Upper lobe of left lung (tissue), 6 donors: ENCODE results near the gene ANO2. TPM values are rescaled to one million over a fixed set of nuclear protein-coding genes. Genes with fewer than 3 reads are reported as not detected.

Experiments
- ATAC-seq, 2 donors: fragments of 200-7000 bp; cut with Tn5 transposase; one replicate each; pipeline ENCODE4 v1.9.1; 2022; ENCODE audit warnings: mild to moderate bottlenecking in 2 of 2, moderate library complexity in 2 of 2; ENCODE audit not compliant: low FRiP score in 2 of 2
- DNase-seq, 2 donors: peaks; one replicate each; pipeline ENCODE4 v3.0.0-alpha.2; 2019 to 2020
- H3K27ac ChIP-seq, 4 donors: fragments of 200-600 bp; sonication (generic); one replicate each; pipeline ENCODE4 v1.5.1; 2016 to 2019
- H3K27me3 ChIP-seq, 4 donors: fragments of 200-600 bp; sonication (generic); one replicate each; pipeline ENCODE4 v1.5.1; 2017 to 2019
- H3K36me3 ChIP-seq, 4 donors: fragments of 200-600 bp; sonication (generic); one replicate each; pipeline ENCODE4 v1.5.1; 2016 to 2019
- H3K4me1 ChIP-seq, 4 donors: fragments of 200-600 bp; sonication (generic); one replicate each; pipeline ENCODE4 v1.5.1; 2018 to 2019
- H3K4me3 ChIP-seq, 4 donors: fragments of 200-600 bp; sonication (generic); one replicate each; pipeline ENCODE4 v1.5.1; 2017 to 2019; ENCODE audit warnings: mild to moderate bottlenecking in 2 of 4, moderate library complexity in 1 of 4
- H3K9me3 ChIP-seq, 4 donors: fragments of 200-600 bp; sonication (generic); one replicate each; pipeline ENCODE4 v1.5.1; 2018 to 2019
- EP300 ChIP-seq, 4 donors: sonication (generic); formaldehyde crosslinking; IDR thresholded peaks; one replicate each; pipeline ENCODE4 v1.5.1; 2017; ENCODE audit warnings: antibody characterized with exemption in 4 of 4, control low read depth in 2 of 4
- POLR2A ChIP-seq, 4 donors: fragments of 450-650 bp; IDR thresholded peaks; one replicate each; pipeline ENCODE4 v1.5.1; 2016 to 2017; ENCODE audit warnings: antibody characterized with exemption in 4 of 4, mild to moderate bottlenecking in 2 of 4
- POLR2AphosphoS5 ChIP-seq, 2 donors: sonication (generic); formaldehyde crosslinking; IDR thresholded peaks; one replicate each; pipeline ENCODE4 v1.5.1; 2017; ENCODE audit warnings: antibody characterized with exemption in 2 of 2
- WGBS, 2 donors: methylation state at CpG; one replicate each; pipeline ENCODE4 v1.1.5; 2017 to 2018; 5-methylcytosine and 5-hydroxymethylcytosine counted together
- total RNA-seq, 6 donors: library from RNA; depleted of rRNA in 4 of 6; stranded (reverse); fragments of >200 nt in 4 of 6; gene quantifications; one replicate each; pipeline versions ENCODE4 v1.1.0 to v1.2.1, GENCODE V29; 2016 to 2021
- TF ChIP-seq, protein P1 (sequence below), 6 experiments: fragments of 450-650 bp in 4 of 6; fragments of 200-600 bp in 2 of 6; sonication (generic) in 2 of 6; IDR thresholded peaks; one replicate each; pipeline ENCODE4 v1.5.1; 2016 to 2019; ENCODE audit warnings: antibody characterized with exemption in 6 of 6
- donor health status: DM: no; HTN: no; CAD: no; lungs with moderate emphysema.
- donor health status: DM: no; HTN: yes; CAD: no; lungs with severe emphysema.

ANO2 gene
- total RNA-seq, 6 donors from 2014 or later = 4.4 to 78.6 (median 17.5) TPM

DNA sequence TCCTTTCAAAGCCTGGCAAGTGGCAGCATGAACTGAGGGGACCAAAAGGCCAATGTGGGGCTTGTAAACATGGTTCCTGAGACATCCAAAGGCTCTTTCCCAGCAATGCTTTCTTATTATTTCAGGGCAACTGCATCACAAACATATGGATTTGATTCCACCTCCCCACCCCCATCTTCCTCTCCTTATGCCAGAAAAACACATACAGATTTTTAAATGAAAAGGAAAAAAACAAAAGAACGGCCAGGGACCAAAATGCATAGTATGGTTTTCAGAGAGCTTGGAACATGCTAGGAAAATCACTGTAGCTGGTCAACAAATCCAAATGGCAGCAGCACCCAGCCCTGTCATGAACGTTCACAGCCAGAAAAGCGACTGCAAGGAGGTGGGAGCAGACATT lies 167.6 kb downstream of the ANO2 start:
- no peak for TF ChIP-seq POLR2A (IDR thresholded peaks at IDR 0.05)
- TF ChIP-seq POLR2AphosphoS5 (IDR thresholded peaks at IDR 0.05) = no peak
- TF ChIP-seq, protein P1, sequence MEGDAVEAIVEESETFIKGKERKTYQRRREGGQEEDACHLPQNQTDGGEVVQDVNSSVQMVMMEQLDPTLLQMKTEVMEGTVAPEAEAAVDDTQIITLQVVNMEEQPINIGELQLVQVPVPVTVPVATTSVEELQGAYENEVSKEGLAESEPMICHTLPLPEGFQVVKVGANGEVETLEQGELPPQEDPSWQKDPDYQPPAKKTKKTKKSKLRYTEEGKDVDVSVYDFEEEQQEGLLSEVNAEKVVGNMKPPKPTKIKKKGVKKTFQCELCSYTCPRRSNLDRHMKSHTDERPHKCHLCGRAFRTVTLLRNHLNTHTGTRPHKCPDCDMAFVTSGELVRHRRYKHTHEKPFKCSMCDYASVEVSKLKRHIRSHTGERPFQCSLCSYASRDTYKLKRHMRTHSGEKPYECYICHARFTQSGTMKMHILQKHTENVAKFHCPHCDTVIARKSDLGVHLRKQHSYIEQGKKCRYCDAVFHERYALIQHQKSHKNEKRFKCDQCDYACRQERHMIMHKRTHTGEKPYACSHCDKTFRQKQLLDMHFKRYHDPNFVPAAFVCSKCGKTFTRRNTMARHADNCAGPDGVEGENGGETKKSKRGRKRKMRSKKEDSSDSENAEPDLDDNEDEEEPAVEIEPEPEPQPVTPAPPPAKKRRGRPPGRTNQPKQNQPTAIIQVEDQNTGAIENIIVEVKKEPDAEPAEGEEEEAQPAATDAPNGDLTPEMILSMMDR (IDR thresholded peaks at IDR 0.05) = no peak
- no peak for TF ChIP-seq EP300 (IDR thresholded peaks at IDR 0.05)
- no peaks in the 10 kb centered on the region for H3K36me3 ChIP-seq
- H3K4me3 ChIP-seq = no peak overlapping the region
- peaks cover 0 to 2% (median 0%) of the 10 kb centered on the region in 4 donors for H3K4me1 ChIP-seq
- ATAC-seq = no peak
- H3K27ac ChIP-seq = no peak overlapping the region
- 71 to 78% methylated on average over 3 of the region's 3 CpGs for WGBS, 2 donors
- no peaks in the 10 kb centered on the region for H3K27me3 ChIP-seq
- no peaks in the 10 kb centered on the region for H3K9me3 ChIP-seq
- no peak for DNase-seq

DNA sequence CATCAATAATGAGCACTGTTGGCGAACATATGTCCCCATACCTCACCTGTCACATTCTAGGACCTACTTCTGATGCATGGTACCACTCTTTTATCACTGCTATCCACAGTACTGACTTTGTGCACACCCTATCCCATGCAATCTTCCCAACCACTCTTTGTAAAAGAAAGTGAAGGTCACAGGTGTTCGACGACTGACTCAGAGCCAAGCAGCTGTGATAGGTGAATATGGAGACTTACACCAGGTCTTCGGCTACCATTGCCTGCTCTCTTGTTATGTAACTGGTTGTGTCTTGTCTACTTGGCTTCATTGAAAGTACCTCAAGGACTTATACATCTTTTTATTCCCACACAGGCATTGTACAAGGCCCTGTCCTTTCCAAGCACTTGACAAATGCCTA lies 169.0 kb downstream of the ANO2 start:
- ATAC-seq = no peak
- Histone ChIP-seq H3K4me3 (no peak overlapping the region), H3K27ac (no peak overlapping the region), H3K4me1 (peaks cover 0 to 2% (median 0%) of the 10 kb centered on the region in 4 donors), H3K9me3 (no peaks in the 10 kb centered on the region), H3K36me3 (no peaks in the 10 kb centered on the region), H3K27me3 (no peaks in the 10 kb centered on the region)
- TF ChIP-seq POLR2A (IDR thresholded peaks at IDR 0.05) (no peak), EP300 (IDR thresholded peaks at IDR 0.05) (no peak), POLR2AphosphoS5 (IDR thresholded peaks at IDR 0.05) (no peak)
- TF ChIP-seq, protein P1 (IDR thresholded peaks at IDR 0.05) = no peak
- no peak for DNase-seq
- WGBS, 2 donors = 97% methylated on average over 4 of the region's 4 CpGs

DNA sequence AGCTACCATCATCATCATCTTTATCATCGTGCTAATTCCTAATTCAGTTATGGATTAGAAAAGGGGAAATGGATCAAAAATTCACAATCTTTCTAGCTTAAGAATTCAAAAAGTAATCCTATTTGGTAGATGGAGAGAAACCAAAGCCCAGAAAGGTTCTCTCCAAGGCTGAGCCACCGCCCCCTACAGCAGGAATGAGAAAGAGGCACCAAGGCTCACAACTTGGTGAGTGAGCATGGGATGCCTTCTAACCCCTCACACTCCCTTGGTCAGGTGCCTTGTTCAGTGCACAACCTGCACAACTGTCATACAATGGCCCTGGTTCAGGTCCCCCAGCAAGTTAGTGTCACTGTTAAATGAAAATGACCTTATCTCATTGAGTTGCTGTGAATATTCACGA lies 171.5 kb downstream of the ANO2 start:
- H3K9me3 ChIP-seq = no peaks in the 10 kb centered on the region
- DNase-seq = no peak
- TF ChIP-seq POLR2AphosphoS5 (IDR thresholded peaks at IDR 0.05) = no peak
- TF ChIP-seq EP300 (IDR thresholded peaks at IDR 0.05) = no peak
- TF ChIP-seq POLR2A (IDR thresholded peaks at IDR 0.05) = no peak
- TF ChIP-seq, protein P1 (IDR thresholded peaks at IDR 0.05) = no peak
- ATAC-seq = no peak
- H3K4me3 ChIP-seq = no peak overlapping the region
- H3K27me3 ChIP-seq = no peaks in the 10 kb centered on the region
- peaks cover 6 to 11% (median 8%) of the 10 kb centered on the region in 4 donors for H3K4me1 ChIP-seq
- 73 to 76% methylated on average over 3 of the region's 3 CpGs for WGBS, 2 donors
- H3K36me3 ChIP-seq = no peaks in the 10 kb centered on the region
- H3K27ac ChIP-seq = no peak overlapping the region

DNA sequence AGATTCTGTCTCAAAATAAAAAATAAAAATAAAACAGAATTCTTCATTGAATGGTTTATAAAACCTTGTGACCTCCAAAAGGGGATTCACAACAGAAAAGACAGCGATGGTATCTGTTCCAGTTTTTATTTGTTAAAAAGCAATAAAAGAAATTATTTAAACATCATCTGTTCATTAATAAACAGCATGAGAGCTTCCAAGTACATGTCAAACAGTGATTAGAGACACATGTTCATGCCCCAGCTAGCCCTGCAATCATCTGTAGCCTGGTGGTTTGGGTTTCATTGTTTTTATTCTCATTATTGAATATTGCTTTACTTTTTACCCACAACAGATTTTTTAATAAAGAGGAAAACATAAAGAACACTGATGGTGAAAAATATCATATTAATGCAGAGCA lies 173.3 kb downstream of the ANO2 start:
- no peaks in the 10 kb centered on the region for H3K9me3 ChIP-seq
- H3K4me1 ChIP-seq = peaks cover 6 to 13% (median 9%) of the 10 kb centered on the region in 4 donors
- WGBS, 2 donors = 80 to 84% methylated on average over 1 of the region's 1 CpG
- H3K4me3 ChIP-seq = no peak overlapping the region
- no peak overlapping the region for H3K27ac ChIP-seq
- H3K36me3 ChIP-seq = peaks cover 0 to 4% (median 0%) of the 10 kb centered on the region in 4 donors
- ATAC-seq (no peak), DNase-seq (no peak)
- H3K27me3 ChIP-seq = no peaks in the 10 kb centered on the region
- TF ChIP-seq, protein P1 (IDR thresholded peaks at IDR 0.05) = no peak
- no peak for TF ChIP-seq EP300 (IDR thresholded peaks at IDR 0.05)
- no peak for TF ChIP-seq POLR2AphosphoS5 (IDR thresholded peaks at IDR 0.05)
- TF ChIP-seq POLR2A (IDR thresholded peaks at IDR 0.05) = no peak

DNA sequence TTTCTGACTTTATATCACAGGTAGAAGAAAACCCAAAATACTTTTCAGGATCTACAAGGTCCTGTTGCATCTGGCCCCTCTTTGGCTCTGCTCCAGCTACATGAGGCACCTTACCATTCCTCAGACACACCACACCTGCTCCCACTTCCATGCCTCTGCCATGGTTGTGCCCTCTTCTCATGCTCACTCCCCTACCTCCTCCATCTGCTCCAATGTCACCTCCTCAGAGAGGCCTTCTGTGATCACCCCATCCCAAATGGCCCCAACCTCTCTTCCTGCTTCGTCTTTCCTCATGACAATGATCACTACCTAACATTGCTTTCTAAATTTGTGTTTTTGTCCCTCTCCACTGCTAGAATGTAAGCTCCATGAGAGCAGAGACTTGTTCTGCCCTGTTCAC lies 174.3 kb downstream of the ANO2 start:
- 93 to 100% methylated on average over 1 of the region's 1 CpG for WGBS, 2 donors
- no peak for TF ChIP-seq POLR2A (IDR thresholded peaks at IDR 0.05)
- TF ChIP-seq, protein P1 (IDR thresholded peaks at IDR 0.05) = no peak
- no peak for TF ChIP-seq EP300 (IDR thresholded peaks at IDR 0.05)
- TF ChIP-seq POLR2AphosphoS5 (IDR thresholded peaks at IDR 0.05) = no peak
- Histone ChIP-seq H3K4me1 (peaks cover 6 to 13% (median 9%) of the 10 kb centered on the region in 4 donors), H3K36me3 (peaks cover 0 to 6% (median 0%) of the 10 kb centered on the region in 4 donors), H3K27me3 (no peaks in the 10 kb centered on the region), H3K27ac (no peak overlapping the region), H3K9me3 (no peaks in the 10 kb centered on the region), H3K4me3 (no peak overlapping the region)
- ATAC-seq (no peak), DNase-seq (no peak)
